GM12872 (cell line): Measurements from ENCODE around the gene CFAP99.

Experiments used
- CTCF ChIP-seq: IDR thresholded peaks from 3 replicates; pipeline ENCODE4 v1.5.1; 2011; ENCODE audit warnings: low read depth, mild to moderate bottlenecking, low read length, moderate library complexity; ENCODE audit not compliant: insufficient read depth

The CFAP99 gene

GRCh38 chr4:2377241-2377640, 41.5 kb upstream of the CFAP99 start:
- TF ChIP-seq CTCF = no peak

- TF ChIP-seq CTCF = no peak
These were observed 40.4 kb upstream of the CFAP99 start for GRCh38 chr4:2378401-2378800.

- no peak for TF ChIP-seq CTCF
These were observed 39.9 kb upstream of the CFAP99 start for GRCh38 chr4:2378898-2379297.

- TF ChIP-seq CTCF = no peak
These were observed 35.0 kb upstream of the CFAP99 start for GRCh38 chr4:2383760-2384159.

GRCh38 chr4:2384245-2384644, 34.5 kb upstream of the CFAP99 start:
- no peak for TF ChIP-seq CTCF

- no peak for TF ChIP-seq CTCF
These were observed 33.2 kb upstream of the CFAP99 start for GRCh38 chr4:2385516-2385915.

- no peak for TF ChIP-seq CTCF
These were observed 32.0 kb upstream of the CFAP99 start for GRCh38 chr4:2386717-2387116.

- no peak for TF ChIP-seq CTCF
These were observed 31.5 kb upstream of the CFAP99 start for GRCh38 chr4:2387218-2387617.
